ENCODE results near the gene PDZD4. TPM values are rescaled to one million over a fixed set of nuclear protein-coding genes. Genes with fewer than 3 reads are reported as not detected.

Gene PDZD4
- total RNA-seq, 4 donors from 2014 or later = 2.0 to 6.3 (median 3.0) TPM

DNA sequence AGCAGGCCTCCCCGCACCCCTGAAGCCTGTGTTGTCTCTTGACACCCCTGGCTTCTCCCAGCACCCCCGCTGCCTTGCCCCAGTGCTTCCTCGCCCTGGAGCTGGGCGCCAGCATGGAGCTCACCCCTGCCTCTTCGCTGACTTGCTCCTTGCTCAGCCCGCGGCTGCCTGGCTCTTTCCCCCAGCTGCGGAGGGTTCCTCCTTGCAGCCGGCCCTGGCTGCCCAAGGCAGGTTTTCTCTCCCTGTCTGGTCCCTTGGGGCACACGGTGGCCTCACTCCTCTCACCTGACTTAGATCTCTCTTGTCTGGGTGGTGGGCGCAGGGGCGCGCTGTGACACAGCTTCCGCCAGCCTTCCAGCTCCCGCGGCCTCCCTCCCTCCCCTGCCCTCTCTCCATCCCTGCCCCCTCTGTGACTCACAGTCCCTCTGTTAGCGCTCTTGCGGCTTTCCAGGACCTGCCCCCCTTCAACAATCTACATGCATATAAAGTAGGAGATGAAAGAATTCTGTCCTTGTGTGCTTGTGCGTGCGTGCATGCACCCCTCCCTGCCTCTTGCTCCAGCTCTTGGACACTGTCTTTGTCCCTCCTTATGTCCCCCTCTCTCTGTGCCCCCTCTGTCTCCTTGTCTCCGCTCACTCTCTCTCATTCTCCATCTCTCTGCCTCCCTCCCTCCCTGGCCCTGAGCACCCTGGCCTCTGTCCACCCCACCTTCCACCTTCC, 64.1 kb downstream of the PDZD4 start:
- Histone ChIP-seq H3K27ac (peak overlapping the region; percentile 54), H3K27me3 (no peaks in the 10 kb centered on the region), H3K4me3 (peak overlapping the region; percentile 16), H3K36me3 (no peaks in the 10 kb centered on the region), H3K4me1 (peaks cover 27% of the 10 kb centered on the region), H3K9me3 (no peaks in the 10 kb centered on the region)
- peak in 1 of 2 donors; percentile 57 for DNase-seq (ENCODE audit: low spot score in 2 of 2)
- no peak for TF ChIP-seq EP300 (IDR thresholded peaks at IDR 0.05)
- no peak for TF ChIP-seq CTCF (IDR thresholded peaks at IDR 0.05)
- no peak for TF ChIP-seq POLR2AphosphoS5 (IDR thresholded peaks at IDR 0.05)
- TF ChIP-seq POLR2A (IDR thresholded peaks at IDR 0.05) = no peak
- WGBS = 59% methylated on average over 21 of the region's 21 CpGs

- Histone ChIP-seq H3K36me3 (no peaks in the 10 kb centered on the region), H3K27ac (peak overlapping the region; percentile 54), H3K4me3 (peak overlapping the region; percentile 16), H3K27me3 (no peaks in the 10 kb centered on the region), H3K4me1 (peaks cover 27% of the 10 kb centered on the region), H3K9me3 (no peaks in the 10 kb centered on the region)
- TF ChIP-seq CTCF (IDR thresholded peaks at IDR 0.05) (no peak), POLR2A (IDR thresholded peaks at IDR 0.05) (no peak), POLR2AphosphoS5 (IDR thresholded peaks at IDR 0.05) (no peak), EP300 (IDR thresholded peaks at IDR 0.05) (no peak)
- WGBS = 60% methylated on average over 1 of the region's 27 CpGs
- DNase-seq (ENCODE audit: low spot score in 2 of 2) = peak in 1 of 2 donors; percentile 68
Observed at GRCh38 chrX:153765138-153766079, 64.9 kb downstream of the PDZD4 start.

GRCh38 chrX:153764786-153765137, 65.6 kb downstream of the PDZD4 start:
- TF ChIP-seq POLR2AphosphoS5 (IDR thresholded peaks at IDR 0.05) = no peak
- no peak for TF ChIP-seq CTCF (IDR thresholded peaks at IDR 0.05)
- TF ChIP-seq POLR2A (IDR thresholded peaks at IDR 0.05) = no peak
- no peak for TF ChIP-seq EP300 (IDR thresholded peaks at IDR 0.05)

GRCh38 chrX:153763989-153764755, 66.2 kb downstream of the PDZD4 start, which contains the start of gene PLXNB3:
TSS of gene PLXNB3 (plus strand) at chrX:153764249. CDS start at chrX:153765536, 1,287 bp downstream.
- H3K4me1 ChIP-seq = peaks cover 27% of the 10 kb centered on the region
- peak within 1 kb of the TSS; percentile 54 for H3K27ac ChIP-seq
- H3K9me3 ChIP-seq = no peaks in the 10 kb centered on the region
- H3K27me3 ChIP-seq = no peaks in the 10 kb centered on the region
- DNase-seq (ENCODE audit: low spot score in 2 of 2) = peak; percentile 85 to 89
- H3K36me3 ChIP-seq = no peaks in the 10 kb centered on the region
- WGBS = 43% methylated on average over 10 of the region's 26 CpGs
- TF ChIP-seq CTCF (IDR thresholded peaks at IDR 0.05) = peak; percentile 63 to 68
- TF ChIP-seq POLR2A (IDR thresholded peaks at IDR 0.05) = no peak
- H3K4me3 ChIP-seq = peak within 1 kb of the TSS; percentile 35

More at GRCh38 chrX:153764786-153765137, 65.6 kb downstream of the PDZD4 start:
- Histone ChIP-seq H3K4me1 (peaks cover 27% of the 10 kb centered on the region), H3K4me3 (peak overlapping the region; percentile 16), H3K27me3 (no peaks in the 10 kb centered on the region), H3K36me3 (no peaks in the 10 kb centered on the region), H3K27ac (peak overlapping the region; percentile 54), H3K9me3 (no peaks in the 10 kb centered on the region)
- DNase-seq (ENCODE audit: low spot score in 2 of 2) = no peak
- WGBS = 50% methylated on average over 2 of the region's 7 CpGs
